Measurements from ENCODE around the gene BASP1.
"Not testable (repeated sequence)": the region's sequence is repeated elsewhere in the genome, so short reads cannot be mapped to it uniquely, and the experiment has no call there.

Gene BASP1

DNA sequence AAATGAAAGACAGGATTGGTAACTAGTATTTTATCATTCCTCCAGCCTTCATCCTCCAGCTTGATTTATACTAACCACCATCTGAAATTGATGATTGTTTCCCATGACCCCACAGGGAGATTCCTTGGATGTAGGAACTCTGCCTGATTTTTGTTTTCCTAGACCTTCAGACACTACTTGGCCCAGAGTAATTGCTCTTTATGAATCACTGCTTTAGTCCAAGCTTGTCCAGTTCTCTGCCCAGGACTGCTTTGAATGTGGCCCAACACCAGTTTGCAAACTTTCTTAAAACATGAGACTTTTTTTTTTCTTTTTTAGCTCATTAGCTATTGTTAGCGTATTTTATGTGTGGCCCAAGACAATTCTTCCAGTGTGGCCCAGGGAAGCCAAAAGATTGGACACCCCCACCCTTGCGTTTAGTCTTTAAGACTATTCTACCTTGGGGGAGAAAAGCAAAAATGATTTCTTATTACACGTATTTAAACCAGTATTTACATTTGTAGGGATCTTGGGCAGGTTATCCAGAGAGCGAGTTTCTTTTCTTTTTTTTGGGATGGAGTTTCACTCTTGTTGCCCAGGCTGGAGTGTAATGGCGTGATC lies 18.4 kb downstream of the BASP1 start:
- Histone ChIP-seq H3K4me3 (ENCODE audit: low read depth, low read length) (no peak overlapping the region), H3K4me1 (ENCODE audit: control insufficient read depth, insufficient read depth, low read length) (0 out of 2 replicates have a peak, but pooled peaks cover under 1% of the 10 kb centered on the region), H3K27ac (ENCODE audit: low read depth, low read length) (no peak overlapping the region), H3K9ac (ENCODE audit: low read length) (no peak overlapping the region), H3K9me3 (ENCODE audit: control insufficient read depth, insufficient read depth, low read depth, low read length) (peaks cover 3% of the 10 kb centered on the region; the same call in 1 of the 2 replicates), H3K36me3 (ENCODE audit: control insufficient read depth, insufficient read depth, low read length) (peaks cover 36% of the 10 kb centered on the region), H3K27me3 (ENCODE audit: control insufficient read depth, insufficient read depth, low read length) (no peaks in the 10 kb centered on the region)

DNA sequence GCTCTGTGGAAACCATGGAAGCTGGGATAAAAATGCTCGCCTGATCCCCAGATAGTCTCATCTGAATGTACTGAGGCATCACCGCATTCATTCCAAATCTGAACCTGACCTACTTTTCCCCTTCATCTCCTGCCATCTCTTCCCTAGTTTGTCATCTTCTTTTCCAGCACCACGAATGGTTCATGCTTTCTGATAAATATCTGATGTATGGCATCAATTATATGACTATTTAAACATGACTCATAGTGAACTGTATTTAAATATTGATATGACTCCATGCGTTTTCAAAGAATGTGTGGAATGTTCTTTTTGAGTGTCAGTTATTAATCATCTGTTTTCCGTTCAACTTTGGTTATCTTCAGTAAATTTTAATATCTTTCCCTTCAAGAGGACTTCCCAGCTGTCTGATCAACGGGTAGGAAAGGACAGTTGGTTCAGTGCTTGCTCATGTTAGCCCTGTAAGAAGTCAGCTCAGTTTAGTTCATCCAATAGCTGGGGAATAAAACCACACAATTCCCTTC lies 21.1 kb downstream of the BASP1 start:
- H3K27ac ChIP-seq (ENCODE audit: low read depth, low read length), result no peak overlapping the region
- peaks cover 28% of the 10 kb centered on the region for H3K36me3 ChIP-seq (ENCODE audit: control insufficient read depth, insufficient read depth, low read length)
- H3K9ac ChIP-seq (ENCODE audit: low read length), result no peak overlapping the region
- no peak overlapping the region for H3K4me3 ChIP-seq (ENCODE audit: low read depth, low read length)
- peaks cover 3% of the 10 kb centered on the region; the same call in 1 of the 2 replicates for H3K9me3 ChIP-seq (ENCODE audit: control insufficient read depth, insufficient read depth, low read depth, low read length)
- peaks cover 18% of the 10 kb centered on the region for H3K4me1 ChIP-seq (ENCODE audit: control insufficient read depth, insufficient read depth, low read length)
- H3K27me3 ChIP-seq (ENCODE audit: control insufficient read depth, insufficient read depth, low read length), result no peaks in the 10 kb centered on the region

DNA sequence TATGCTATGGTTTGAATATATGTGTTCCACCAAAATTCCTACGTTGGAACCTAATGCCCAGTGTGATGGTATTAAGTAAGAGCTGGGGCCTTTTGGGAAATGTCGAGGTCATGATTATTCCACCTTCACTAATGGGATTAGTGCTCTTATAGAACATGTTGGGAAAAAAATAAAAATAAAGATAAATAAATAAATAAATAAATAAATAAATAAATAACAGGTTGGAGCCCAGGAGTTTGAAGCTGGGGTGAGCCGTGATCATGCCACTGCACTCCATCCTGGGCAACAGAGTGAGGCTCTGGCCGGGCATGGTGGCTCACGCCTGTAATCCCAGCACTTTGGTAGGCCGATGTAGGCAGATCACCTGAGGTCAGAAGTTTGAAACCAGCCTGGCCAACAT lies 22.5 kb downstream of the BASP1 start:
- Histone ChIP-seq H3K36me3 (ENCODE audit: control insufficient read depth, insufficient read depth, low read length) (peaks cover 19% of the 10 kb centered on the region), H3K9me3 (ENCODE audit: control insufficient read depth, insufficient read depth, low read depth, low read length) (no peaks in the 10 kb centered on the region), H3K9ac (ENCODE audit: low read length) (no peak overlapping the region), H3K4me3 (ENCODE audit: low read depth, low read length) (no peak overlapping the region), H3K4me1 (ENCODE audit: control insufficient read depth, insufficient read depth, low read length) (peaks cover 18% of the 10 kb centered on the region), H3K27ac (ENCODE audit: low read depth, low read length) (no peak overlapping the region), H3K27me3 (ENCODE audit: control insufficient read depth, insufficient read depth, low read length) (no peaks in the 10 kb centered on the region)

DNA sequence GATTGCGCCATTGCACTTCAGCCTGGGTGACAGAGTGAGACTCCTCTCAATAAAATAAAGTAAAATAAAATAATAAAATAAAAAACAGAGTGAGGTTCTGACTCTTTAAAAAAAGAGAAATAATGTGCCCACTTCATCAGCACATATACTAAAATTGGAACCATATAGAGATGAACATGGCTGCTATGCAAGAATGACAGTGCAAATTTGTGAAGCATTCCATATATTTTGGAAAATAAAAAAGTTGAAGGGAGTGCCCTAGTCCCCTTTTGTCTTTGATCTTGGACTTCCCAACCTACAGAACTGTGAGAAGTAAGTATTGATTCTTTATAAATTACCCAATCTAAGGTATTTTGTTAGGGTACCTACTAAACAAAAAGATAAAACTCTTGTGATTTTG lies 23.1 kb downstream of the BASP1 start:
- H3K4me1 ChIP-seq (ENCODE audit: control insufficient read depth, insufficient read depth, low read length), result peaks cover 18% of the 10 kb centered on the region
- H3K27ac ChIP-seq (ENCODE audit: low read depth, low read length), result no peak overlapping the region
- H3K9ac ChIP-seq (ENCODE audit: low read length), result no peak overlapping the region
- H3K4me3 ChIP-seq (ENCODE audit: low read depth, low read length), result no peak overlapping the region
- H3K9me3 ChIP-seq (ENCODE audit: control insufficient read depth, insufficient read depth, low read depth, low read length), result no peaks in the 10 kb centered on the region
- peaks cover 18% of the 10 kb centered on the region for H3K36me3 ChIP-seq (ENCODE audit: control insufficient read depth, insufficient read depth, low read length)
- no peaks in the 10 kb centered on the region for H3K27me3 ChIP-seq (ENCODE audit: control insufficient read depth, insufficient read depth, low read length)

DNA sequence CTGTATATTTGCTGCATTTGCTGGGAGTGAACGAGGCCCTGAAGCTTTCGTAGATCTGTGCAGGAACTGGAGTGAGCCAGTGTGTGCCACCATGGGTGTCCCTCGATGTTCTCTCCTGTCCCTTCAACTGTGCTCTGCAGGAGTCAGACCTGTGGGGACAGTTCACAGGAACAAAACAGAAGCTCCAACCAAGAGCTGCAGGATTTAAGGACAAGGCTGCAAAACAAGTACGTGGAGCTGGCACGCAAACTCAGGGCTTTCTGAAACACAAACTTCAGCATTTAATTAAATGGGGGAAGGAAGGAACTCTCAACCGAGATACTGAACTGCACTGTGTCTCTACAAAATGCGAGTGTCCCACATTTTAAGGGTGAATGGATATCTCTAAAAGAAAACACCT lies 24.2 kb downstream of the BASP1 start:
- Histone ChIP-seq H3K36me3 (ENCODE audit: control insufficient read depth, insufficient read depth, low read length) (peaks cover 18% of the 10 kb centered on the region), H3K4me3 (ENCODE audit: low read depth, low read length) (no peak overlapping the region), H3K9me3 (ENCODE audit: control insufficient read depth, insufficient read depth, low read depth, low read length) (no peaks in the 10 kb centered on the region), H3K27me3 (ENCODE audit: control insufficient read depth, insufficient read depth, low read length) (no peaks in the 10 kb centered on the region), H3K4me1 (ENCODE audit: control insufficient read depth, insufficient read depth, low read length) (peaks cover 18% of the 10 kb centered on the region), H3K27ac (ENCODE audit: low read depth, low read length) (no peak overlapping the region; the same call in 1 of the 2 replicates), H3K9ac (ENCODE audit: low read length) (no peak overlapping the region)

DNA sequence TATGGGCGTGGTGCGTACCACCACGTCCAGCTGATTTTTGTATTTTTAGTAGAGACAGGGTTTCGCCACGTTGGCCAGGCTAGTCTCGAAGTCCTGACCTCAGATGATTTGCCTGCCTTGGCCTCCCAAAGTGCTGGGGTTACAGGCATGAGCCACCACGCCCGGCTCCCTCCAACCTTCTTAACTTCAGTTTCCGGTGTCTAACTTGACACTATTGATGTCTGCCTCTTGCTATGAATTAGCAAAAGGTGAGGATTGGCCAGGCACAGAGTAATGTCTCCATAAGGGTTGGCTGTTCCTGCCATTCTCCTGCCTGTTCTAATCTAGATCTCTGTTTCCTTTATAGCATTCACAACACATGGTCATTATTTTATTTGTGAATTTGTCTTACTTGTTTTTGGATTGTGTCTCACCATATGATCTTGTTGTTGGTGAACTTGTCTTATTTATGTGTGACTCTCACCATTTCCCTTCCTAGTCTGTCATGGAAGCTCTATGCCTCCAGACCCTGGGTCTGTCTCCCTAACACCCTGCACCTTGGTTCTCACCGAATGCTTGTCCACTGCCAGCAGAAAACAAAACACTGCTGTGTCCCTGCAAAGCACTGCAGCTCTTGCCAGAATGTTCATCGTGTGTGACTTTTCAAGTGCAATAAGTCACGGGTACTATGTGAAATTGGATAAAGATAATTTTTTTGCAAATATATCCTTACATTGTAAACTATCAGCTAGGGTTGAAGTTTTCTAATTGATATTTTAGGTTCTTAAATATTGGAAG lies 26.0 kb downstream of the BASP1 start:
- no peaks in the 10 kb centered on the region for H3K27me3 ChIP-seq (ENCODE audit: control insufficient read depth, insufficient read depth, low read length)
- H3K4me3 ChIP-seq (ENCODE audit: low read depth, low read length), result no peak overlapping the region
- H3K27ac ChIP-seq (ENCODE audit: low read depth, low read length), result no peak overlapping the region
- peaks cover 18% of the 10 kb centered on the region for H3K4me1 ChIP-seq (ENCODE audit: control insufficient read depth, insufficient read depth, low read length)
- H3K9me3 ChIP-seq (ENCODE audit: control insufficient read depth, insufficient read depth, low read depth, low read length), result no peaks in the 10 kb centered on the region
- no peak overlapping the region for H3K9ac ChIP-seq (ENCODE audit: low read length)
- peaks cover 21% of the 10 kb centered on the region for H3K36me3 ChIP-seq (ENCODE audit: control insufficient read depth, insufficient read depth, low read length)

GRCh38 chr5:17249029-17249634 lies 31.7 kb downstream of the BASP1 start:
- H3K9ac ChIP-seq (ENCODE audit: low read length), result no peak overlapping the region
- H3K4me1 ChIP-seq (ENCODE audit: control insufficient read depth, insufficient read depth, low read length), result no peaks in the 10 kb centered on the region
- H3K27ac ChIP-seq (ENCODE audit: low read depth, low read length), result no peak overlapping the region

GRCh38 chr5:17249841-17250240 lies 32.4 kb downstream of the BASP1 start:
- not testable (repeated sequence) for H3K4me1 ChIP-seq (ENCODE audit: control insufficient read depth, insufficient read depth, low read length); H3K4me3 ChIP-seq (ENCODE audit: low read depth, low read length); H3K27ac ChIP-seq (ENCODE audit: low read depth, low read length); H3K9ac ChIP-seq (ENCODE audit: low read length); H3K27me3 ChIP-seq (ENCODE audit: control insufficient read depth, insufficient read depth, low read length); H3K9me3 ChIP-seq (ENCODE audit: control insufficient read depth, insufficient read depth, low read depth, low read length)
- peaks cover 20% of the 10 kb centered on the region; the same call in 1 of the 2 replicates for H3K36me3 ChIP-seq (ENCODE audit: control insufficient read depth, insufficient read depth, low read length)

More at GRCh38 chr5:17249029-17249634, 31.7 kb downstream of the BASP1 start:
- H3K9me3 ChIP-seq (ENCODE audit: control insufficient read depth, insufficient read depth, low read depth, low read length), result no peaks in the 10 kb centered on the region
- no peaks in the 10 kb centered on the region for H3K27me3 ChIP-seq (ENCODE audit: control insufficient read depth, insufficient read depth, low read length)
- peaks cover 13% of the 10 kb centered on the region; the same call in 1 of the 2 replicates for H3K36me3 ChIP-seq (ENCODE audit: control insufficient read depth, insufficient read depth, low read length)
- H3K4me3 ChIP-seq (ENCODE audit: low read depth, low read length), result no peak overlapping the region

GRCh38 chr5:17252543-17252942 lies 35.1 kb downstream of the BASP1 start:
- Histone ChIP-seq H3K4me1 (ENCODE audit: control insufficient read depth, insufficient read depth, low read length) (no peaks in the 10 kb centered on the region), H3K36me3 (ENCODE audit: control insufficient read depth, insufficient read depth, low read length) (peaks cover 42% of the 10 kb centered on the region), H3K4me3 (ENCODE audit: low read depth, low read length) (no peak overlapping the region), H3K27me3 (ENCODE audit: control insufficient read depth, insufficient read depth, low read length) (no peaks in the 10 kb centered on the region), H3K9me3 (ENCODE audit: control insufficient read depth, insufficient read depth, low read depth, low read length) (peaks cover 11% of the 10 kb centered on the region; the same call in 1 of the 2 replicates), H3K9ac (ENCODE audit: low read length) (no peak overlapping the region), H3K27ac (ENCODE audit: low read depth, low read length) (no peak overlapping the region)

DNA sequence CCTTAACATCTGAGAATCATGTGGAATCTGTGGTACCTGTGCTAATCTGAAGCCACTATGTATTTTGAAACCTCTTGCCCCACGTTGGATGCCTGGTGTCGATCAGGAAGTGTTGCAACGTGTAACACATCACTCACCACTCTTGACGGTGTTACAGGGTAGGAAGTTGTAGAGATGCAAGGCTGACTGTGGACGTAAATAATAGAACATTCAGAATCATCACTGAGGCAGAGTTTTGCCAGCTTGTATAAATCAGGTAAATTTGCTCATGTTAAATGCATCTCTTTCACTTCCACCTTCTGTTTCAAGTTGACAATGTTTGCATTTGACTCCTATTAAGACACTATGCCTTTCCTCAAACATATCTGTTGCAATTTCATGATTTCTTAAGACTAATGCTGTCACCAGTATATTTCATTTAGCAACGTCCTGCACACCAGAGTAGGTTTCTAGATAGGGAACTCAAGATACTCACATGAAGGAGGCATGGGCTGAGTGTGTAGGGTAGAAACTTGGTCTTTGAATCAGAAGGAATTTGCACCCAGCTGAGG lies 38.1 kb downstream of the BASP1 start:
- H3K4me3 ChIP-seq (ENCODE audit: low read depth, low read length), result no peak overlapping the region
- peaks cover 53% of the 10 kb centered on the region for H3K36me3 ChIP-seq (ENCODE audit: control insufficient read depth, insufficient read depth, low read length)
- H3K9ac ChIP-seq (ENCODE audit: low read length), result no peak overlapping the region
- H3K4me1 ChIP-seq (ENCODE audit: control insufficient read depth, insufficient read depth, low read length), result peaks cover 2% of the 10 kb centered on the region; the same call in 1 of the 2 replicates
- no peak overlapping the region for H3K27ac ChIP-seq (ENCODE audit: low read depth, low read length)
- no peaks in the 10 kb centered on the region for H3K27me3 ChIP-seq (ENCODE audit: control insufficient read depth, insufficient read depth, low read length)
- peaks cover 35% of the 10 kb centered on the region for H3K9me3 ChIP-seq (ENCODE audit: control insufficient read depth, insufficient read depth, low read depth, low read length)
